PC-3 (cell line): ENCODE measurements around the gene ANAPC10. TPM values are rescaled to one million over a fixed set of nuclear protein-coding genes. Genes with fewer than 3 reads are reported as not detected.

Source experiments
- ATAC-seq: fragments of 200-7000 bp; cut with Tn5 transposase; 2 replicates; pipeline ENCODE4 v1.9.1; 2020; ENCODE audit warnings: mild to moderate bottlenecking, moderate library complexity
- BruUV-seq: library from RNA; stranded (reverse); fragments of 400-500 nt; replicated peaks from 2 replicates; lab custom pipeline; 2021; lab: Mats Ljungman, UMichigan
- CTCF ChIA-PET: fragments of 300-600 bp; sonication (Branson Sonifier 250); formaldehyde crosslinking; loops from one replicate; lab custom pipeline; 2022; ENCODE audit warnings: antibody characterized with exemption; lab: Charles Lee
- POLR2A ChIA-PET: fragments of 300-600 bp; sonication (Branson Sonifier 250); formaldehyde crosslinking; loops from one replicate; lab custom pipeline; 2022; ENCODE audit warnings: antibody characterized with exemption; ENCODE audit not compliant: unreplicated experiment; lab: Charles Lee
- DNase-seq: peaks from one replicate; pipeline ENCODE4 v3.0.0-alpha.2; 2015
- H2AFZ ChIP-seq: fragments of 300-600 bp; sonication (generic); 2 replicates; pipeline ENCODE4 v1.6.0; 2016; ENCODE audit warnings: antibody characterized with exemption, low read length
- H3F3A ChIP-seq: fragments of 300-600 bp; sonication (generic); one replicate; pipeline ENCODE4 v1.6.0; 2017; ENCODE audit warnings: antibody characterized with exemption, low read length, control low read depth, mild to moderate bottlenecking; ENCODE audit not compliant: unreplicated experiment
- H3K27ac ChIP-seq: fragments of 300-600 bp; sonication (generic); 2 replicates; pipeline ENCODE4 v1.5.1; 2016; ENCODE audit warnings: mild to moderate bottlenecking, low read length
- H3K27me3 ChIP-seq: fragments of 300-600 bp; sonication (generic); 2 replicates; pipeline ENCODE4 v1.6.1; 2016; ENCODE audit warnings: low read length, mixed read lengths
- H3K36me3 ChIP-seq: fragments of 300-600 bp; sonication (generic); 2 replicates; pipeline ENCODE4 v1.6.1; 2016; ENCODE audit warnings: low read depth, mixed run types, low read length, mixed read lengths
- H3K4me1 ChIP-seq: fragments of 300-600 bp; sonication (generic); 2 replicates; pipeline ENCODE4 v1.5.1; 2016; ENCODE audit warnings: low read length; ENCODE audit not compliant: insufficient read depth
- H3K4me2 ChIP-seq: fragments of 300-600 bp; sonication (generic); 2 replicates; pipeline ENCODE4 v1.6.0; 2016; ENCODE audit warnings: low read length
- H3K4me3 ChIP-seq: fragments of 300-600 bp; sonication (generic); 2 replicates; pipeline ENCODE4 v1.5.1; 2016; ENCODE audit warnings: mild to moderate bottlenecking, low read length, mixed read lengths
- H3K79me2 ChIP-seq: fragments of 300-600 bp; sonication (generic); 2 replicates; pipeline ENCODE4 v1.6.1; 2017; ENCODE audit warnings: low read length, mixed read lengths
- H3K9ac ChIP-seq: fragments of 300-600 bp; sonication (generic); 2 replicates; pipeline ENCODE4 v1.6.0; 2016; ENCODE audit warnings: mild to moderate bottlenecking, low read length
- H3K9me2 ChIP-seq: fragments of 300-600 bp; sonication (generic); replicated peaks from 2 replicates; pipeline ENCODE4 v1.6.1; 2016; ENCODE audit warnings: mixed run types, low read length, mixed read lengths
- H3K9me3 ChIP-seq: fragments of 300-600 bp; sonication (generic); 2 replicates; pipeline ENCODE4 v1.6.1; 2016; ENCODE audit warnings: low read length, mixed read lengths
- H4K20me1 ChIP-seq: fragments of 300-600 bp; sonication (generic); 2 replicates; pipeline ENCODE4 v1.6.1; 2016; ENCODE audit warnings: low read length, mixed read lengths
- EZH2 ChIP-seq: fragments of 300-600 bp; sonication (generic); IDR thresholded peaks from one replicate; pipeline ENCODE4 v1.6.1; 2017; ENCODE audit warnings: antibody characterized with exemption, mild to moderate bottlenecking, low read length; ENCODE audit not compliant: unreplicated experiment
- EZH2phosphoT487 ChIP-seq: fragments of 300-600 bp; sonication (generic); IDR thresholded peaks from 2 replicates; pipeline ENCODE4 v1.6.1; 2018; ENCODE audit warnings: mild to moderate bottlenecking, antibody characterized with exemption, low read length, borderline replicate concordance
- intact Hi-C: fragments of 100-400 bp; cut with micrococcal nuclease; formaldehyde crosslinking; loops from 2 replicates; pipeline ENCODE4 v1.9.0; 2023
- total RNA-seq: library from RNA; depleted of rRNA; stranded (reverse); fragments of >200 nt; gene quantifications from 2 replicates; pipeline ENCODE4 v1.2.3, GENCODE V29; 2014
- TF ChIP-seq, protein P1 (sequence below): fragments of 300-600 bp; sonication (generic); conservative IDR thresholded peaks from 2 replicates; pipeline ENCODE4 v1.5.1; 2017; ENCODE audit warnings: antibody characterized with exemption, low read depth, mild to moderate bottlenecking, low read length

The ANAPC10 gene
- total RNA-seq, 1 experiment from 2014 or later = 33.1 TPM

DNA sequence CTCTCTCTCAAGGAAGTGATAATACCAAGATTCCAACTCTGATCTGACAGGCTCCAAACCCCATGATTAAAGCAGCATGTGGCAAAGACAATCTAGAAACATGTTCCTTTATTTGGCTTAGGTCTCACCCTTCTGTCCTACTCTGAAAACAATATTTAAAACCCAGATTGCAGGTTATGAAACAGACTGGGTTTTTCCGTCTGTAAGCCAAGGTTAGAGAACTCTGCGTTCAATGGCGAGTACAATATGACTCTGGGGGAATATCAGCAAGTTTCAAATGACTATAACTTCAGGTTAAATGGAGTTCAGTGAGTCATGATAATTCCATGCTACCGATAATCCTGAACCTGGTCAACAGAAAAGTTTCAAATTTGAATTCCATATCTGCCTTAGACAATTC, 50.8 kb downstream of the ANAPC10 start:
- H3K4me3 ChIP-seq = no peak overlapping the region
- no peaks in the 10 kb centered on the region for H3K79me2 ChIP-seq
- peaks cover 10% of the 10 kb centered on the region; the same call in 1 of the 2 replicates for H3K36me3 ChIP-seq
- no peak overlapping the region for H3K27ac ChIP-seq
- CTCF ChIA-PET = no interaction called here
- no peak overlapping the region for H3K9ac ChIP-seq
- no peaks in the 10 kb centered on the region for H3K9me3 ChIP-seq
- H3K27me3 ChIP-seq = no peaks in the 10 kb centered on the region
- H3K4me1 ChIP-seq = no peaks in the 10 kb centered on the region
- H3K4me2 ChIP-seq = no peak overlapping the region
- H3K9me2 ChIP-seq = no peaks in the 10 kb centered on the region
- TF ChIP-seq EZH2phosphoT487 (no peak), EZH2 (no peak)
- TF ChIP-seq, protein P1, sequence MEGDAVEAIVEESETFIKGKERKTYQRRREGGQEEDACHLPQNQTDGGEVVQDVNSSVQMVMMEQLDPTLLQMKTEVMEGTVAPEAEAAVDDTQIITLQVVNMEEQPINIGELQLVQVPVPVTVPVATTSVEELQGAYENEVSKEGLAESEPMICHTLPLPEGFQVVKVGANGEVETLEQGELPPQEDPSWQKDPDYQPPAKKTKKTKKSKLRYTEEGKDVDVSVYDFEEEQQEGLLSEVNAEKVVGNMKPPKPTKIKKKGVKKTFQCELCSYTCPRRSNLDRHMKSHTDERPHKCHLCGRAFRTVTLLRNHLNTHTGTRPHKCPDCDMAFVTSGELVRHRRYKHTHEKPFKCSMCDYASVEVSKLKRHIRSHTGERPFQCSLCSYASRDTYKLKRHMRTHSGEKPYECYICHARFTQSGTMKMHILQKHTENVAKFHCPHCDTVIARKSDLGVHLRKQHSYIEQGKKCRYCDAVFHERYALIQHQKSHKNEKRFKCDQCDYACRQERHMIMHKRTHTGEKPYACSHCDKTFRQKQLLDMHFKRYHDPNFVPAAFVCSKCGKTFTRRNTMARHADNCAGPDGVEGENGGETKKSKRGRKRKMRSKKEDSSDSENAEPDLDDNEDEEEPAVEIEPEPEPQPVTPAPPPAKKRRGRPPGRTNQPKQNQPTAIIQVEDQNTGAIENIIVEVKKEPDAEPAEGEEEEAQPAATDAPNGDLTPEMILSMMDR = no peak
- ATAC-seq = no peak
- H3F3A ChIP-seq = no peaks in the 10 kb centered on the region
- intact Hi-C loops = no loop called here
- BruUV-seq = no TSS peak
- no peak for DNase-seq
- no peaks in the 10 kb centered on the region for H4K20me1 ChIP-seq
- H2AFZ ChIP-seq = no peak overlapping the region
- POLR2A ChIA-PET = no interaction called here

DNA sequence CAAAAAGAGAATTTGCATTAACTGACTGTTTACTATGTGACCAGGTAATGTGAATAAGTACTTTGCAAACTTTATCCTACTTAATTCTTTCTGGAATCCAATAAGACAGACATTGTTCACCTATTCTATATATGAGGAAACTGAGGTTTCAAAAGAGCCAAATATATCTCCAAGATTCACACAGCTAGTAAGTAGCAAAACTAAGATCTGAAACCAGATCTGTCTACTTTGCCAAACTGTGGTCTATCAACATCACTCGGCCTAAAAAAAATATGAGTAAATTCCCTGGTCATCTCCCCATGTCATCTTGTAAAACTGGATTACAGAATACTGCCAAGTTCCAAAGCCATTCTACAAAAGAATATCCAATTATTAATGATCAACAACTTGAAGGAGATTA, 52.8 kb downstream of the ANAPC10 start:
- ATAC-seq (no peak), DNase-seq (no peak)
- CTCF ChIA-PET = no interaction called here
- Histone ChIP-seq H3K9ac (no peak overlapping the region), H3K79me2 (no peaks in the 10 kb centered on the region), H4K20me1 (no peaks in the 10 kb centered on the region), H3K27me3 (no peaks in the 10 kb centered on the region), H3K27ac (no peak overlapping the region), H3F3A (no peaks in the 10 kb centered on the region), H2AFZ (no peak overlapping the region), H3K4me3 (no peak overlapping the region), H3K4me1 (no peaks in the 10 kb centered on the region), H3K9me3 (no peaks in the 10 kb centered on the region), H3K36me3 (0 out of 2 replicates have a peak, but pooled peaks cover 1% of the 10 kb centered on the region), H3K9me2 (no peaks in the 10 kb centered on the region), H3K4me2 (no peak overlapping the region)
- BruUV-seq = no TSS peak
- intact Hi-C loops = no loop called here
- TF ChIP-seq EZH2phosphoT487 (no peak), EZH2 (no peak)
- TF ChIP-seq, protein P1 = no peak
- POLR2A ChIA-PET = no interaction called here

DNA sequence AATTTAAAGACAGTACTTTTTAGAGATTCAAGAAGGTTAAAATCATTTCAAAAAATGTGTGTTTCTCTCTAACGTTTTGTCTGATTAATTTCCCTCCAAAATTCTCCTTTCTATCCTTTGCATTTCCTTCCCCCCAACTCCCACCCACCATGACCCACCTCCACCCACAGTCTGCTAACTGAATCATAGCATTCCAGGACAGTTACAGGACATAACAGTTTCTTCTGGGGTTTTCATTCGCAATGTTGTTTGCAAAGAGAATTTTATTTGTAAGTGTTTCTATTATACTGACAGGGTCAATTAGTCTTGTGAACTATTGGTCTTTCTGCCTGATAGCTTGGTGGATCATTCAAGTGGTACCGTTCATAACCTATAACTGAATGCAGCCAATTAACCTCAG, 53.7 kb downstream of the ANAPC10 start:
- TF ChIP-seq EZH2phosphoT487 = no peak
- TF ChIP-seq EZH2 = no peak
- TF ChIP-seq, protein P1 = no peak
- H4K20me1 ChIP-seq = no peaks in the 10 kb centered on the region
- no peaks in the 10 kb centered on the region for H3K36me3 ChIP-seq
- BruUV-seq = no TSS peak
- no peak overlapping the region for H3K4me3 ChIP-seq
- no peaks in the 10 kb centered on the region for H3K4me1 ChIP-seq
- no peaks in the 10 kb centered on the region for H3K9me3 ChIP-seq
- no peaks in the 10 kb centered on the region for H3K27me3 ChIP-seq
- no peaks in the 10 kb centered on the region for H3K79me2 ChIP-seq
- no peaks in the 10 kb centered on the region for H3F3A ChIP-seq
- no peaks in the 10 kb centered on the region for H3K9me2 ChIP-seq
- H3K9ac ChIP-seq = no peak overlapping the region
- no peak overlapping the region for H2AFZ ChIP-seq
- intact Hi-C loops = no loop called here
- POLR2A ChIA-PET = no interaction called here
- DNase-seq (no peak), ATAC-seq (no peak)
- CTCF ChIA-PET = no interaction called here
- no peak overlapping the region for H3K4me2 ChIP-seq
- no peak overlapping the region for H3K27ac ChIP-seq
